Body of pancreas (tissue), 4 donors: ENCODE data around the gene CROCC2. TPM values are rescaled to one million over a fixed set of nuclear protein-coding genes. Genes with fewer than 3 reads are reported as not detected.

Experiments used
- ATAC-seq: fragments of 150-250 bp; one replicate; pipeline ENCODE4 v1.9.1; 2016
- DNase-seq, 4 donors: peaks; one replicate each; pipeline ENCODE4 v3.0.0-alpha.2; 2019
- H3K27ac ChIP-seq, 4 donors: fragments of 200-600 bp; sonication (generic); 1 replicate in 3 of 4; 2 replicates in 1 of 4; pipeline versions ENCODE4 v1.5.1 to v1.6.1; 2016 to 2019; ENCODE audit warnings: mild to moderate bottlenecking in 1 of 4, mixed read lengths in 1 of 4, moderate library complexity in 1 of 4
- H3K27me3 ChIP-seq, 2 donors: fragments of 200-600 bp; sonication (generic); one replicate each; pipeline ENCODE4 v1.6.0; 2016; ENCODE audit warnings: mild to moderate bottlenecking in 1 of 2
- H3K36me3 ChIP-seq, 2 donors: fragments of 200-600 bp; sonication (generic); replicated peaks in 1 of 2; 2 replicates each; pipeline ENCODE4 v1.5.1; 2016; ENCODE audit warnings: low read depth in 2 of 2; ENCODE audit not compliant: insufficient read depth in 1 of 2
- H3K4me1 ChIP-seq: fragments of 200-600 bp; sonication (generic); one replicate; pipeline ENCODE4 v1.6.0; 2016
- H3K4me3 ChIP-seq, 2 donors: fragments of 200-600 bp; sonication (generic); 1 replicate in 1 of 2; 2 replicates in 1 of 2; pipeline ENCODE4 v1.5.1; 2016 to 2019
- H3K9me3 ChIP-seq, 3 donors: fragments of 200-600 bp; sonication (generic); 1 replicate in 2 of 3; 2 replicates in 1 of 3; pipeline ENCODE4 v1.5.1; 2016
- CTCF ChIP-seq, 7 experiments: fragments of 450-650 bp in 4 of 7; fragments of 200-600 bp in 3 of 7; sonication (generic) in 3 of 7; IDR thresholded peaks; one replicate each; pipeline ENCODE4 v1.5.1; 2016 to 2019; ENCODE audit warnings: antibody characterized with exemption in 7 of 7
- POLR2A ChIP-seq, 3 donors: fragments of 450-650 bp; IDR thresholded peaks; one replicate each; pipeline ENCODE4 v1.6.1; 2016; ENCODE audit warnings: antibody characterized with exemption in 3 of 3, mild to moderate bottlenecking in 2 of 3
- WGBS, 2 donors: methylation state at CpG; one replicate each; pipeline ENCODE4 v1.1.5; 2017; 5-methylcytosine and 5-hydroxymethylcytosine counted together
- intact Hi-C: fragments of 100-400 bp; cut with DNase I; formaldehyde crosslinking; loops from one replicate; pipeline ENCODE4 v1.15.1; 2023
- total RNA-seq, 2 donors: library from RNA; depleted of rRNA; stranded (reverse); fragments of >200 nt; gene quantifications; one replicate each; pipeline ENCODE4 v1.1.0, GENCODE V29; 2016

CROCC2 gene
- total RNA-seq, 2 donors from 2014 or later = under 0.01 TPM; not detected in 1

GRCh38 chr2:240930096-240930630 lies 24.0 kb downstream of the CROCC2 start:
- intact Hi-C loops = no loop called here
- no peak for TF ChIP-seq CTCF (IDR thresholded peaks at IDR 0.05)
- Histone ChIP-seq H3K4me3 (no peak overlapping the region), H3K4me1 (peaks cover 3% of the 10 kb centered on the region), H3K27ac (no peak overlapping the region), H3K9me3 (no peaks in the 10 kb centered on the region), H3K36me3 (no peaks in the 10 kb centered on the region), H3K27me3 (no peaks in the 10 kb centered on the region)
- no peak for DNase-seq
- WGBS, 2 donors = 84 to 91% methylated on average over 6 to 12 of the region's 12 CpGs
- ATAC-seq = no peak

DNA sequence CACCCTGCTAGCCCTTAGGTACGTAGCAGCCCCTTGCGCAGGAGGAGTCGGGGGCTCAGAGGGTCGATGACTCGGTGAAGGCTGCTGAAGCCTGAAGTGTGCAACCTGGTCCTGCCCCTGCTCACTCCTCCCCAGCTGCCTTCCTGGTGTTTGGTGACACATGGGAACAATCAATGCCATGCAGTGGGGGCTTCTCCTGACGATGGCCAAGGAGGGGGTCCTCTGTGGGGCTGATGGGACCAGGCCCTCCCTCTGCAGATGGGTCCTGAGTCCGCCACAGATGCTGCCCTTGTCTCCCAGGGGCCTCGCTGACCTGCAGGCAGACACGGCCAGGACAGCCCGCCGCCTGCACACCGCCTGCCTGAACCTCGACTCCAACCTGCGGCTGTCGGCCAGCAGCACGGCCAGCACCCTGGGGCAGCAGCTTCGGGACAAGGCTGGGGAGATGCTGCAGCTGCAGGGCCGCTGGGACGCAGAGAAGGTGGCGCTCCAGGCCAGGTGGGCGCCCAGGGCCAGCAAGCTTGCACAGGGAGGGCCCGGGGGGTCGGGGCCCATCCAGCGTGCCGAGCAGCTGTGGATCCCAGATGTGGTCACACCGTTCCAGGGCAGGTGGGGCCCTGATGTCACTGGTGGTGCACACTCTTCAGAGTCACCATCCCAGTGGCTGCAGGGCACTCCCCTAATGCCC lies 24.6 kb downstream of the CROCC2 start:
- Histone ChIP-seq H3K36me3 (no peaks in the 10 kb centered on the region), H3K4me1 (peaks cover 3% of the 10 kb centered on the region), H3K4me3 (no peak overlapping the region), H3K27ac (no peak overlapping the region), H3K27me3 (no peaks in the 10 kb centered on the region), H3K9me3 (no peaks in the 10 kb centered on the region)
- TF ChIP-seq CTCF (IDR thresholded peaks at IDR 0.05) = no peak
- TF ChIP-seq POLR2A (IDR thresholded peaks at IDR 0.05) = no peak
- 73 to 81% methylated on average over 2 to 25 of the region's 26 CpGs for WGBS, 2 donors
- peak in 1 of 4 donors; percentile 2 for DNase-seq
- no peak for ATAC-seq
- intact Hi-C loops = no loop called here

- ATAC-seq = no peak
- peaks cover 3% of the 10 kb centered on the region for H3K4me1 ChIP-seq
- H3K27ac ChIP-seq = no peak overlapping the region
- no peaks in the 10 kb centered on the region for H3K9me3 ChIP-seq
- H3K36me3 ChIP-seq = no peaks in the 10 kb centered on the region
- intact Hi-C loops = no loop called here
- DNase-seq = peak in 1 of 4 donors; percentile 1
- 59 to 68% methylated on average over 5 to 11 of the region's 11 CpGs for WGBS, 2 donors
- TF ChIP-seq POLR2A (IDR thresholded peaks at IDR 0.05) = no peak
- TF ChIP-seq CTCF (IDR thresholded peaks at IDR 0.05) = no peak
- H3K4me3 ChIP-seq = no peak overlapping the region
- H3K27me3 ChIP-seq = no peaks in the 10 kb centered on the region
Observed at GRCh38 chr2:240931319-240931949, 25.3 kb downstream of the CROCC2 start.

- H3K9me3 ChIP-seq = no peaks in the 10 kb centered on the region
- ATAC-seq (no peak), DNase-seq (peak in 2 of 4 donors; percentile 1 to 8)
- H3K27me3 ChIP-seq = no peaks in the 10 kb centered on the region
- no peak for TF ChIP-seq CTCF (IDR thresholded peaks at IDR 0.05)
- no peak for TF ChIP-seq POLR2A (IDR thresholded peaks at IDR 0.05)
- WGBS, 2 donors = 82 to 84% methylated on average over 4 to 18 of the region's 21 CpGs
- no peaks in the 10 kb centered on the region for H3K36me3 ChIP-seq
- no peak overlapping the region for H3K27ac ChIP-seq
- H3K4me1 ChIP-seq = peaks cover under 1% of the 10 kb centered on the region
- H3K4me3 ChIP-seq = no peak overlapping the region
- intact Hi-C loops = no loop called here
Observed at GRCh38 chr2:240932001-240932723, 26.0 kb downstream of the CROCC2 start.
